HG03571 (cell line): Measurements from ENCODE around the gene VSIG4.

Experiments used
- ATAC-seq: cut with Tn5 transposase; IDR thresholded peaks from one replicate; pipeline ENCODE4 v1.9.1; 2021; ENCODE audit not compliant: unreplicated experiment

Gene VSIG4

GRCh38 chrX:66009231-66009845 is 30.5 kb downstream of the VSIG4 start:
- no peak for ATAC-seq

GRCh38 chrX:66008328-66008970 is 31.4 kb downstream of the VSIG4 start:
- ATAC-seq, result no peak

GRCh38 chrX:66007851-66008250 is 32.0 kb downstream of the VSIG4 start:
- ATAC-seq, result no peak

- ATAC-seq, result peak; percentile 45
These were observed 33.9 kb downstream of the VSIG4 start for GRCh38 chrX:66005830-66006449.

GRCh38 chrX:66004928-66005829 is 34.7 kb downstream of the VSIG4 start:
- no peak for ATAC-seq

- ATAC-seq, result no peak
These were observed 36.8 kb downstream of the VSIG4 start for GRCh38 chrX:66002824-66003680.

- no peak for ATAC-seq
These were observed 38.3 kb downstream of the VSIG4 start for GRCh38 chrX:66001596-66001995.

GRCh38 chrX:66000628-66001272 is 39.1 kb downstream of the VSIG4 start:
- ATAC-seq, result no peak

GRCh38 chrX:66000178-66000577 is 39.7 kb downstream of the VSIG4 start:
- ATAC-seq, result no peak

GRCh38 chrX:65999563-66000148 is 40.2 kb downstream of the VSIG4 start:
- ATAC-seq, result no peak

- no peak for ATAC-seq
These were observed 40.8 kb downstream of the VSIG4 start for GRCh38 chrX:65999029-65999562.

- ATAC-seq, result no peak
These were observed 41.7 kb downstream of the VSIG4 start for GRCh38 chrX:65997978-65998717.

GRCh38 chrX:65994519-65995506 is 45.1 kb downstream of the VSIG4 start:
- ATAC-seq, result no peak

GRCh38 chrX:65993915-65994460 is 45.9 kb downstream of the VSIG4 start:
- ATAC-seq, result no peak

GRCh38 chrX:65993332-65993731 is 46.5 kb downstream of the VSIG4 start:
- no peak for ATAC-seq

- no peak for ATAC-seq
These were observed 49.2 kb downstream of the VSIG4 start for GRCh38 chrX:65990702-65991101.

GRCh38 chrX:65987811-65988210 is 52.1 kb downstream of the VSIG4 start:
- no peak for ATAC-seq
